ENCODE data around the gene C11orf68. TPM values are rescaled to one million over a fixed set of nuclear protein-coding genes. Genes with fewer than 3 reads are reported as not detected.

Gene C11orf68
- total RNA-seq = 14.4 and 17.0 TPM in 2 replicates

GRCh38 chr11:65918211-65919140, at the start of gene C11orf68:
TSS of gene C11orf68 (minus strand) at chr11:65919062. CDS start at chr11:65919031, 31 bp downstream.

GRCh38 chr11:65961267-65962140, 42.6 kb upstream of the C11orf68 start, which contains the start of gene SART1:
TSS of gene SART1 (plus strand) at chr11:65961734. CDS start at chr11:65961781, 47 bp downstream.

GRCh38 chr11:65945430-65945911, 26.6 kb upstream of the C11orf68 start, which contains the start of gene TSGA10IP:
TSS of gene TSGA10IP (plus strand) at chr11:65945480. CDS start at chr11:65945676, 196 bp downstream.

GRCh38 chr11:65919141-65919572, 295 bp upstream of the C11orf68 start, which contains the start of gene DRAP1:
TSS of gene DRAP1 (plus strand) at chr11:65919426. CDS start at chr11:65919502, 76 bp downstream.

GRCh38 chr11:65900125-65900898, 18.6 kb downstream of the C11orf68 start, which contains the start of gene FOSL1:
TSS of gene FOSL1 (minus strand) at chr11:65900388. CDS start at chr11:65900339, 49 bp downstream.

GRCh38 chr11:65890324-65891218, 28.3 kb downstream of the C11orf68 start, which contains the start of gene CCDC85B:
TSS of gene CCDC85B (plus strand) at chr11:65890673. CDS start at chr11:65890784, 111 bp downstream.

GRCh38 chr11:65888163-65888814, 30.6 kb downstream of the C11orf68 start, which contains the start of gene FIBP:
TSS of gene FIBP (minus strand) at chr11:65888471. CDS start at chr11:65888418, 53 bp downstream.

GRCh38 chr11:65879617-65880016, 39.2 kb downstream of the C11orf68 start, which contains the start of gene CTSW:
TSS of gene CTSW (plus strand) at chr11:65879837. CDS start at chr11:65879855, 18 bp downstream.

GRCh38 chr11:65872586-65873317, 46.1 kb downstream of the C11orf68 start, which contains the start of gene EFEMP2:
TSS of gene EFEMP2 (minus strand) at chr11:65872800. CDS start at chr11:65872354, 446 bp downstream.

Other genes with a start within 250 kb of the C11orf68 start
- 28.1 and 31.3 TPM in 2 replicates for gene KAT5, start 206.8 kb downstream of the C11orf68 start, total RNA-seq
- gene RNASEH2C, start 198.3 kb downstream of the C11orf68 start, total RNA-seq = 46.4 and 60.7 TPM in 2 replicates
- gene AP5B1, start 138.1 kb downstream of the C11orf68 start, total RNA-seq = 12.8 and 17.4 TPM in 2 replicates
- not detected in 2 replicates for gene OVOL1, start 132.0 kb downstream of the C11orf68 start, total RNA-seq
- gene SNX32, start 85.1 kb downstream of the C11orf68 start, total RNA-seq = 0.13 and 0.86 TPM in 2 replicates
- 1,176 and 1,575 TPM in 2 replicates for gene CFL1, start 60.9 kb downstream of the C11orf68 start, total RNA-seq
- gene MUS81, start 58.6 kb downstream of the C11orf68 start, total RNA-seq = 46.9 and 49.3 TPM in 2 replicates
- gene EFEMP2, start 46.3 kb downstream of the C11orf68 start, total RNA-seq = 18.9 and 22.0 TPM in 2 replicates
- gene CTSW, start 39.2 kb downstream of the C11orf68 start, total RNA-seq = not detected in 2 replicates
- 94.0 and 128 TPM in 2 replicates for gene FIBP, start 30.6 kb downstream of the C11orf68 start, total RNA-seq
- 78.2 and 108 TPM in 2 replicates for gene CCDC85B, start 28.4 kb downstream of the C11orf68 start, total RNA-seq
- gene FOSL1, start 18.7 kb downstream of the C11orf68 start, total RNA-seq = 41.6 and 48.9 TPM in 2 replicates
- 74.0 and 108 TPM in 2 replicates for gene DRAP1, start 364 bp upstream of the C11orf68 start, total RNA-seq
- not detected in 2 replicates for gene TSGA10IP, start 26.4 kb upstream of the C11orf68 start, total RNA-seq
- 30.9 and 35.9 TPM in 2 replicates for gene SART1, start 42.7 kb upstream of the C11orf68 start, total RNA-seq
- 32.0 and 33.5 TPM in 2 replicates for gene EIF1AD, start 83.1 kb upstream of the C11orf68 start, total RNA-seq
- gene BANF1, start 83.4 kb upstream of the C11orf68 start, total RNA-seq = 51.8 and 60.2 TPM in 2 replicates
- gene CST6, start 92.9 kb upstream of the C11orf68 start, total RNA-seq = 0.22 and 0.53 TPM in 2 replicates
- gene CATSPER1, start 107.4 kb upstream of the C11orf68 start, total RNA-seq = not detected in 2 replicates
- 0.36 TPM in 1 of 2 replicates, not detected in the other for gene GAL3ST3, start 130.1 kb upstream of the C11orf68 start, total RNA-seq
- 175 and 176 TPM in 2 replicates for gene SF3B2, start 133.3 kb upstream of the C11orf68 start, total RNA-seq
- gene PACS1, start 151.2 kb upstream of the C11orf68 start, total RNA-seq = 28.9 and 35.1 TPM in 2 replicates